Stimulated activated CD4-positive, alpha-beta T cell treated with anti-CD3 and anti-CD28 coated beads, Interleukin-4, amount 100 ng/mL, for 48 hours (primary cell): ENCODE results near the gene YKT6.

Source experiments
- DNase-seq, 2 donors: peaks; one replicate each; pipeline ENCODE4 v3.0.0-alpha.2; 2020; ENCODE audit warnings: low read depth in 2 of 2

YKT6 gene

GRCh38 chr7:44232901-44233715 is 32.3 kb downstream of the YKT6 start:
- DNase-seq: no peak

GRCh38 chr7:44235066-44235465 is 34.3 kb downstream of the YKT6 start:
- DNase-seq: no peak

- DNase-seq: no peak
These were observed 35.0 kb downstream of the YKT6 start for GRCh38 chr7:44235582-44236332.

GRCh38 chr7:44236333-44236728 is 35.6 kb downstream of the YKT6 start:
- no peak for DNase-seq

- no peak for DNase-seq
These were observed 36.9 kb downstream of the YKT6 start for GRCh38 chr7:44237696-44238095.

- DNase-seq: no peak
These were observed 37.4 kb downstream of the YKT6 start for GRCh38 chr7:44238116-44238695.

GRCh38 chr7:44239361-44239760 is 38.6 kb downstream of the YKT6 start:
- no peak for DNase-seq

- DNase-seq: no peak
These were observed 39.6 kb downstream of the YKT6 start for GRCh38 chr7:44240376-44240775.

- peak; percentile 44 to 47 for DNase-seq
These were observed 40.3 kb downstream of the YKT6 start for GRCh38 chr7:44240983-44241510.

GRCh38 chr7:44242091-44242490 is 41.3 kb downstream of the YKT6 start:
- no peak for DNase-seq

GRCh38 chr7:44244282-44244681 is 43.5 kb downstream of the YKT6 start:
- peak in 1 of 2 donors; percentile 23 for DNase-seq

- no peak for DNase-seq
These were observed 45.8 kb downstream of the YKT6 start for GRCh38 chr7:44246396-44247113.

- no peak for DNase-seq
These were observed 47.3 kb downstream of the YKT6 start for GRCh38 chr7:44247868-44248651.

GRCh38 chr7:44249639-44250234 is 49.0 kb downstream of the YKT6 start:
- no peak for DNase-seq

- DNase-seq: no peak
These were observed 50.5 kb downstream of the YKT6 start for GRCh38 chr7:44251269-44251668.

- no peak for DNase-seq
These were observed 51.1 kb downstream of the YKT6 start for GRCh38 chr7:44251881-44252280.

GRCh38 chr7:44256459-44256858 is 55.7 kb downstream of the YKT6 start:
- no peak for DNase-seq

- DNase-seq: no peak
These were observed 56.4 kb downstream of the YKT6 start for GRCh38 chr7:44257213-44257612.

GRCh38 chr7:44257618-44258422 is 57.0 kb downstream of the YKT6 start:
- DNase-seq: peak; percentile 62 to 73

- DNase-seq: no peak
These were observed 57.6 kb downstream of the YKT6 start for GRCh38 chr7:44258423-44258760.
